Astrocyte (in vitro differentiated cells and primary cell): Measurements from ENCODE around the gene ABHD12.

ENCODE experiments used
- EZH2 ChIP-seq: IDR thresholded peaks from 2 replicates; pipeline ENCODE4 v1.6.1; 2012; ENCODE audit warnings: mild to moderate bottlenecking, low read length, inconsistent platforms; ENCODE audit not compliant: insufficient read depth
- TF ChIP-seq, protein P1 (sequence below): IDR thresholded peaks from 2 replicates; pipeline ENCODE4 v1.5.1; 2011; ENCODE audit warnings: low read depth, mild to moderate bottlenecking, inconsistent platforms, low read length, moderate library complexity; ENCODE audit not compliant: insufficient read depth

DNA sequence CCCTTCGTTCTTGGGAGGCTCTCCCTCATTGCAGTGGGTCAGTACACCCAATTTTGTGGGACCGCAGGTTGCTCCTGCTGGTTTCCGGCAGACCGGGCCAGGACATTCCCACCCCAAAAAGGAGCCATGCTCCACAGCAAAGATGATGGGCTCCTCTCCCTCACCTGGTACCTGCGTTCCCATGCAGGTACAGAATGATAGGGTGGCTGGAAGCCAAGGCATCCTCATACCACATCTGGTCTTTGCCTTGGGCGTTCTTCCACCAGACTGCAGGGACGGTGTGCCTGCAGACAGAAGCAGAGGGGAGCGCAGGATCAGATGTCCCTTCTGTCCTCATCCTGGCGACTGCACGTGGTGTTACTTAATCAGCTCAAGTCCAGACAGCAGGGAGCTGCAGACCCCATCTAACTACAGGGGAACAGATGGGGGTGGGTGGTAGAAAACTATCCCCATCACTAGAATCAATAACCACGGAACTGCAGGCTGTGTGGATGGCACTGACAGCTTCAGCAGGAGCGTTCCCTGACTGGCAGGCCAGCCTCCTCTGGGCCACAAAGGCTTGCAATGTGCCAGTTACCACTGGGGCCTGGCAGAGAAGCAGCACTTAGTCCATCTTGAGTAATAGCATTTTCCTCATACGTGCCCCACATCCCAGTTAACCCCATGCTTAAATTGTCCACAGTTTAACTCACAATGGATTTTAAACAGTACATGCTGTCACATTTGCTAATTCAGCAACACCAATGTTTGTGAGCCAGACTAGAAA lies 70.4 kb downstream of the ABHD12 start:
- TF ChIP-seq, protein P1, sequence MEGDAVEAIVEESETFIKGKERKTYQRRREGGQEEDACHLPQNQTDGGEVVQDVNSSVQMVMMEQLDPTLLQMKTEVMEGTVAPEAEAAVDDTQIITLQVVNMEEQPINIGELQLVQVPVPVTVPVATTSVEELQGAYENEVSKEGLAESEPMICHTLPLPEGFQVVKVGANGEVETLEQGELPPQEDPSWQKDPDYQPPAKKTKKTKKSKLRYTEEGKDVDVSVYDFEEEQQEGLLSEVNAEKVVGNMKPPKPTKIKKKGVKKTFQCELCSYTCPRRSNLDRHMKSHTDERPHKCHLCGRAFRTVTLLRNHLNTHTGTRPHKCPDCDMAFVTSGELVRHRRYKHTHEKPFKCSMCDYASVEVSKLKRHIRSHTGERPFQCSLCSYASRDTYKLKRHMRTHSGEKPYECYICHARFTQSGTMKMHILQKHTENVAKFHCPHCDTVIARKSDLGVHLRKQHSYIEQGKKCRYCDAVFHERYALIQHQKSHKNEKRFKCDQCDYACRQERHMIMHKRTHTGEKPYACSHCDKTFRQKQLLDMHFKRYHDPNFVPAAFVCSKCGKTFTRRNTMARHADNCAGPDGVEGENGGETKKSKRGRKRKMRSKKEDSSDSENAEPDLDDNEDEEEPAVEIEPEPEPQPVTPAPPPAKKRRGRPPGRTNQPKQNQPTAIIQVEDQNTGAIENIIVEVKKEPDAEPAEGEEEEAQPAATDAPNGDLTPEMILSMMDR, result no peak
- TF ChIP-seq EZH2, result no peak
